IPS-NIHi11 (cell line): Measurements from ENCODE around the gene TDG.
"Not testable (repeated sequence)": the region's sequence is repeated elsewhere in the genome, so short reads cannot be mapped to it uniquely, and the experiment has no call there.

ENCODE experiments used
- DNase-seq: peaks from one replicate; pipeline ENCODE4 v3.0.0; 2012; ENCODE audit warnings: mixed read lengths, low spot score

The TDG gene

DNA sequence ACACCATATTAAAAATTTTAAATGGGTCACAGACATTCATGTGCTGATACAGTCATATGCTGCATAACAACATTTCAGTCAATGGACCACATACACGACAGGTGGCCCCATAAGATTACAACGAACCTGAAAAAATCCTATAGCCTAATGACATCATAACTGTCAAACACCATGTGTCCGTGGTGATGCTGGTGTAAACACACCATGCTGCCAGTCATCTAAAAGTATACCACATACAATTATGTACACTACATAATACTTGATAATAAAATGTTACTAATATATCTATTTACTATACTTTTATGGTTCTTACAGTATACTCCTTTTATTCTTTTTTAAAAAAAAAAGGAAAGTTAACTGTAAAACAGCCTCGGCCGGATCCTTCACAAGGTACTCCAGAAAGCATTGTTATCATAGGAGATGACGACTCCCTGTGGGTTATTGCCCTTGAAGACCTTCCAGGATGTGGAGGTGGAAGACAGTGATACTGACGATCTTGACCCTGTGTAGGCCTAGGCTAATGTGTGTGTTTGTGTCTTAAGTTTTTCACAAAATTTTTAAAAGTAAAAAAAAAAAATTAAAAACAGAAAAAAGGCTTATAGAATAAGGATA, 5.0 kb upstream of the TDG start:
- no peak for DNase-seq

DNA sequence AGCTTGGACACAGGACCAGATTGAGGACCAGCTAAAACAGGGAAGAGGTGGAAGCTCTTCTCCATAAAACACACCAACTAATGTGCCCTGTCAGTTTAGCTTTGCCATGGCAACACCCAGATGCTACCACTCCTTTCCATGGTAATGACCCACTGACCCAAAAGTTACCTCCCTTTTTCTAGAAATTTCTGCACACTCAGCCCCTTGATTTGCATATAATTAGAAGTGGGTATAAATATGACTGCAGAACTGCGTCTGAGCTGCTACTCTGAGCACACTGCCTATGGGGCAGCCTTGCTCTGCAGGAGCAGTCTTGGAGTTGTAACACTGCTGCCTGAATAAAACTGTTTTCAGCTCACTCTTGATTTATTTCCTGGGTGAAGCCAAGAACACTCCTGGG, 3.2 kb upstream of the TDG start:
- no peak for DNase-seq

DNA sequence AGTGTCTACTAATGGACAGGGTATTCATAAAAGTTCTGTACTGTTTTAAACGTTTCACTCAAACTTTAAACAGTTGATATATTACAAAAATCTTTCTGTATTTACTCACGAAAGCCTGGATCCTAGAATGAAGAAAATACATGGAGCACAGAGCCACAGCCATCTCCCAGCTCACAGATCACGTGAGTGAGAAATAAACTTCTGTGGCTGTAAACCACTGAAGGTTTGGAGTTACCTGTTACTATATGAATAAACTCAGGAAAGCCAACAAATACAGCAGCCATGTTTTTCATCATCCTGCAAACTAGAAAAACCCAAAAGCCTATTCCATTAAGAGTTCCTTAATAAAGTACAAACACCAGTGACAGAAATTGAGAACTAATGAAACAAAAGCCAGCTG, 867 bp upstream of the TDG start:
- DNase-seq, result no peak

DNA sequence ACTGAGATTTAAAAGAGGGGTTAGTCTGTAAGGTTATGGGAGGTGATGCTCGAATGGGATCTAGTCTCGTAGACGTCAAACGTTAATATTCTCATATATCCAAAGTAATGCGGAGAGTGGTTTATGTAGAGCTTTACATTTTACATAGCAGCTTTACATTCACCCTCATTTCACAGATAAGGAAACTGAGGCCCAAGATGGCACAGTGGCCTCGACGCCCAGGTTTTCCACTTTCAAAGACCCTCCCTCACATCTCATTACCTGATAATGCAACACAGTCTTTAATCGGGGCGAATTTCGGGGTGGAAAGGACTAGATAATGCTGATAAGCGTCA, 450 bp upstream of the TDG start:
- DNase-seq, result no peak

DNA sequence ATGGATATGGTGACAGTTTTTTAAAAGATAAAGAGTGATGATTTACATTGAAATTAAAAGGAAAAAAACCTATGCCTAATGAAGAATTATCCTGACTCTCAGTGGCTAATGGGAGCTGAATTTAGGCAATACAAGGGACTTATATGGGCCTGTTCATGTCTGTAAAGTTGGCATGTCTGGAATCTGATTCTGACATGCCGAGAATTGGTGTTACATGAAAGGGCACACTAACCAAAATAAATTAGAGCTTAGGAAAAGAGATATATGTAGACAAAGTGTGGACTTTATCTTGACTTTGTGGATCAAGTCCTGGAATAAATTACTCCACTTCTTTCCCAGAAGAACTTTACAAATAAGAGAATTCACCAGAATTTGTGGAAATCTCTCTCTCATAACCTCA, 1.1 kb downstream of the TDG start:
- DNase-seq, result no peak

DNA sequence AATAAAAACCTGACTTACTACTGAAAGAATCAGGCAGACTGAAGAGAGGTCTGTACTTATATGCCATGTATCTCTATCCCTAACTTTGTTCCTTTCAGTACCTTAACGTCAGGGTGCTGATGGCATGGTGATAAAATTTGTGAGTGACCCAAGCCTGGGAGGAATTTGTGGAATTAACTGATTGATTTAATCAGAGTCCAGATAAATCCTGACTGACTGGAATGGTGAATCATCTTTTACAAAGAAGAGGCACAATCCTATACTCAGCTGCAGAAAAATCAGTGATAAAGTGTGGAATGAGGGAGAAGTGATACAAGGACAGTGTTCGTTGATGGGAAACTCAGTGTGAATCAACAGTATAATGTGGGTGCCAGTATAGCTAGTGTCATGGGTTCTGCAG, 3.7 kb downstream of the TDG start:
- DNase-seq, result no peak

DNA sequence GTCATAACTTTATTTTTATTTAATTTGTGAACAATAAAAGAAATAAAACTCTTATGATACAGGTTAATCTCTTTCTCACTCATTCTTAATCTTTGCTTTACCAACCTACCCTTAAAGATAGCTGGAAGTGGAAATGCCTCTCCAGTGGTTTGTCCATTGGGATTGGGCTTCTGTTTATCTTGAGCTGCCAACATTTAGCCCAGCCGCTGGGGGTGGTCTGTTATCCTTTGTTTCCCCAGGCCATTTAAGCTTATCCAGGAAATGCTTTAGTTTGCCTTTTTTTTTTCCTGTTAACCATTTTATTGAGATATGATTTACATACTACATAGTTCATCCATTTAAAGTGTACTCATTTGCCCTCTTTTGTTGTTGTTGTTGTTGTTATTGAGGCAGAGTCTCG, 8.2 kb downstream of the TDG start:
- no peak for DNase-seq

DNA sequence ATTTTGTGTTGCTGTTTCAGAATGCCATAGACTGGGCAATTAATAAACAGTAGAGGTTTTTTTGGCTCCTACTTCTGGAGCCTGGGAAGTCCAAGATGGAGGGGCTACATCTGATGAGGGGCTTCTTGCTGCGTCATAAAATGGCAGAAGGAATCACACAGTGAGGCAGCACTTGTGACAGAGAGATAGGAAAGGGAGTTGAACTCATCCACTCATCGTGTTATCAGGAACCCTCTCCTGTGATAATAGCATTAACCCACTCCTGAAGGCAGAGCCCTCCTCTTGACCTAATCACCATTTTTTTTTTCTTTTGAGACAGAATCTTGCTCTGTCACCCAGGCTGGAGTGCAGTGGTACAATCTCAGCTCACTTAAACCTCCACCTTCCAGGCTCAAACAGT, 9.7 kb downstream of the TDG start:
- DNase-seq, result no peak

DNA sequence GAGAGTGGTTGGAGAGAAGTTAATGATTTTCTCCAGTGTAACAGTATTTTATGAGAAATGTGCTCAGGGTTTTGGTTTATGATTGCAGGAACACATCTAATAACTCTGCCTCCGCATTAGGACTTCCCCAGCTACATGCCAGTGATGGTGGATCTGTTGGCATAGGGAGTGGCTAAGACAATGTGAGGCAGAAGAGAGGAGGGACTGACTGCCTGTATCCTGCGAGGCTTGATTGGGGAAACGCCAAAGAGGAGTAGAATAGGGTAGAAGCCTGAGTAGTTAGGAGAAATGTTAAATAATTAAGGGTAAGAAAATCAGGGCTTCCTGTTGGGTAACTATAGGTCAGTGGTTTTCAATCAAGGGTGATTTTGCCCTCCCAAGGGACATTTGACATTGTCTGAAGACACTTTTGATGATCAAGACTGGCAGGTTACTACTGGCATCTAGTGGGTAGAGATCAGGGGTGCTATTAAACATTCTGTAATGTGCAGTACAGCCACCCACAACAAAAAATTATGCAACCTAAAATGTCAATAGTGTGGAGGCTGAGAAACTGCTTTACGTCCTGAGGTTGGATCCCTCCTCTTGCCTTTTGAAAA, 12.8 kb downstream of the TDG start:
- DNase-seq, result no peak

DNA sequence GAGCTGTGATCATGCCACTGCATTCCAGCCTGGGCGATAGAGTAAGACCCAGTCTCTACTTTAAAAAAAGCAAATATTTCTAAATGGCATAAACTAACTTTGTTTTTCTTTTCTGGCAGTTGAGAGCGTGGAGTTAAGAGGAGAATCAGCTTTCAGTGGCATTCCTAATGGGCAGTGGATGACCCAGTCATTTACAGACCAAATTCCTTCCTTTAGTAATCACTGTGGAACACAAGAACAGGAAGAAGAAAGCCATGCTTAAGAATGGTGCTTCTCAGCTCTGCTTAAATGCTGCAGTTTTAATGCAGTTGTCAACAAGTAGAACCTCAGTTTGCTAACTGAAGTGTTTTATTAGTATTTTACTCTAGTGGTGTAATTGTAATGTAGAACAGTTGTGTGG, 21.2 kb downstream of the TDG start:
- no peak for DNase-seq

DNA sequence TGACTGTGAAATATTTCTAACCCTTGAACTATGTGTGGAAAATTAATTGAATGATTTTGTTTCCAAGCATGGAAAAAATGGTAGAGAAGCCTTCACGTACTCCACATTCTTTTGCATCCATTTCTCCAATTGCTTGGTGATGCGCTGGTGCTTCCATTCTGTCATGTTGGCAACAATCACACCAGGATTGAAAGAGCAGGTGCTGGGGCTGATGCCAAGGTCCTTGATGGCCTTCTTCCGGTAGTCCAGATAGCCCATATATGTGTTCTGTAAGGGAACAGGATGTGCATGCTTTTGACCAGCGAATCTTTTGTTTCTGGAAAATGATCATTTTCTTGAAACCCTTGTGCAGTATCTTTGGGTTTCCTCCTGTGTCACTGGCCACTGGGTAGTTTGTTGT, 28.6 kb downstream of the TDG start:
- no peak for DNase-seq

DNA sequence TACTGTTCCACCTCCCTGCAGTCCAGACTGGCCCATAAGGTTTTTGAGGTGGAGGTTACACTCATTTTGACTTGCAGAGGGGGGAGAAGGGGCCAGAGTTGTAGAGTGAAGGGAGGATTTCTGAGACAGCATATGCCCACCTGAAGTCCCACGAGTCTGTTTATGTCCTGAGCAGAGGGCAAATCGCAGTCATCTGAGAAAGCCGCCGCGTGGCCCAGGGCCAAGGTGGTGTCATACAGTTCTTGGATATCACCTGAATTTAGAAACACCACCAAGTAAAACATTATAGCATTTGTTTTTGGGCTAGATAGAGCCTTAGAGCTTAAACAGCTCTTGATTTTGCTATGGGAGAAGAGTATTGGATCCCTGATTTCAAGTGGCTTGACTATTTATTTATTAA, 30.9 kb downstream of the TDG start:
- no peak for DNase-seq

DNA sequence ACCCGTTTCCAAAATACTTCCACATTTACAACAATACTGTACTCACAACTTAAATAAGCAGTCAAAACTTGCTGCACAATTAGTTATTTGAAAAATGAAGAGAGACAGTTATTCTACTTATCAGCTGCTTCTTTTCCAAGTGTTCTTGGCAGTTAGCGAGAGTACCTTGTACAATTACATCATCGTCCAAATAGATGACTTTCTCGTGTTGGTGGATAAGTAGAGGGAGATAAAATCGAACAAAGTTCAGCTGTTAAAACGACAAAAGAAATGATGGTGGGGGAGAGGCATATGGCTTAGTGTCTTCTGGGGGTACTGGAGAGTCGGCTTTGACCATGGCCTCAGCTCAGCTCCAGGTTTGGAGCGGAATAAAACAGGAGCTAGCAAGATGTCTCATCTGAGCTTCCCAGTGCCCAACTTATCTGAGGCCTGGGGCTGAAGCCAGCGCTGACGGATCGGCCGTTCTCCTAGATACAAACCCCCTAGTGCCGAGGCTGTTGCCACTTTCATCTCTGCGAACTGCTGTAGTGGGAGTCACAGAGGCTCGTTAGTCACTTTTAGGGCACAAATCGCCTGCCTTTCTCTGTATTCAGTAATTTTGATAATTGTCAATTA, 31.7 kb downstream of the TDG start:
- DNase-seq, result no peak

DNA sequence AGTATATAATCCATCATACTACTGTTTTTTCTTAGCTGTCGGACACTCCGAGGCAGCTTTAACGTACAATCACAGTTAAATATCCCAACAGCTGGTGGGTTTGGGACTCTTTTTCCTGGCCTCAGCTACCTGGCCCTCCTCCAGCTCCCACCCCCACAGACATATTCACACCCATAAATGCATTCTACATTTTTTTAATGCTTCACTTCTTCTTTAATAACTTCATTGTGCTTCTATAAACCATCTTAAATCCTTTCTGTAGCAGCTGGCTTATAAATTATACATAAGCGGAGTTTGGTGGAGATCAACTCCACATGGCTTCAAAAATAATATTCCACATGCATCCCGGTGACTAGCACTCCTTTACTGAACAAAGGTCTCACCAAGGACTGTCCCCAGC, 33.3 kb downstream of the TDG start:
- DNase-seq, result no peak

DNA sequence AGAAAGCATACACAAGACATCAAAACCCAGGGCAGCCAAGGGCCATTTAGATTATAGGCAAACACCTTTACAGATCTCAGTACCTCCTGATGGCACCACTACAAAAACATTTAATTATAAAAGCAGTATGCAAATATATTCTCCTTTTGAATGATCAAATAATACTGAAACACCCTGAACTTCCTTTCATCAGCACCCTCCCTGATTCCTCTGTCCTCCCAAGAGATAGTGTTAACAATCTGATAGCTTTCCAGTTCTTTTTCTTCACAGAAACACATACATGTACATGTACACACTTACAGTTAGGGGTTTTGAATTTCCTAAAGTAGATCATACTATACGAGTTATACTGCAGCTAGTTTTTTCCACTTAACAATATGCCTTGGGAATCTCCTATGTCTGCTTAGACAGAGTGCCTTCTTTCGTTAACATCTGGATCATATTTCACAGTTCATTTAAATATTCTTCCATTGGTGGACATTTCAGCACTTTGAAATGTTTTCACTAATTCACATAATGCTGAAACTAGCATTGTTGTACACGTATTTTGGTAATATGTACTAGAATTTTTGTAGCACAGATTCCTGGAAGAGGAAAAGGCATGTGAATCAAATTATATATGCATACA, 35.2 kb downstream of the TDG start:
- DNase-seq, result no peak

DNA sequence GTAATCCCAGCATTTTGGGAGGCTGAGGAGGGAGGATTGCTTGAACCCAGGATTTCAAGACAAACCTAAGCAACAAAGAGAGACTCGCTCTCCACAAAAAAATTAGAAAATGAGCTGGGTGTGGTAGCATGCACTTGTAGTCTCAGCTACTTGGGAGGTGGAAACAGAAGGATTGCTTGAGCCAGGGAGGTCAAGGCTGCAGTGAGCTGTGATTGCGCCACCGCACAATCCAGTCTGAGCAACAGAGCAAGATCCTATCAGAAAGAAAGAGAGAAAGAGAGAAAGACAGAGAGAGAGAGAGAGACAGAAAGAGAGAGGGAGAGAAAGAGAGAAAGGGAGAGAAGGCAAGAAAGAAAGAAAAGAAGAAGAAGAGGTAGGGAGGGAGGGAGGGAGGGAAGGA, 37.0 kb downstream of the TDG start:
- no peak for DNase-seq

DNA sequence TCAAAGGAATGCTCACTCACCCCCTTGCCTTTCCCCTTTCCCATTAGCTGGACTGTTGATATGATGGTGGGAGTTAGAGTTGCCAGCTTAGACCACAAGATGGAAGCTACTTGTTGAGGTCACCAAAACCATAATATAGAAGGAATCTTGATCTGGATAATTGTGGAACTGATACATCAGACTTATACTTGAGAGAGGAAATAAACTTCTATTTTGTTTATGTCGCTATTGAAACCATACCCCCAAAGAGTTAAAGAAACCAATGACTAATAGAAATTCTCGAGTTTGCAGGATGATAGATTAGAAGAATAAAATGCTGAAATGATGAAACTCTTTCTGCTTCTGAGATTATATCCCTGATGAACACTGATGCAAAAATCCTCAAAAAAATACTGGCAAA, 37.9 kb downstream of the TDG start:
- no peak for DNase-seq

DNA sequence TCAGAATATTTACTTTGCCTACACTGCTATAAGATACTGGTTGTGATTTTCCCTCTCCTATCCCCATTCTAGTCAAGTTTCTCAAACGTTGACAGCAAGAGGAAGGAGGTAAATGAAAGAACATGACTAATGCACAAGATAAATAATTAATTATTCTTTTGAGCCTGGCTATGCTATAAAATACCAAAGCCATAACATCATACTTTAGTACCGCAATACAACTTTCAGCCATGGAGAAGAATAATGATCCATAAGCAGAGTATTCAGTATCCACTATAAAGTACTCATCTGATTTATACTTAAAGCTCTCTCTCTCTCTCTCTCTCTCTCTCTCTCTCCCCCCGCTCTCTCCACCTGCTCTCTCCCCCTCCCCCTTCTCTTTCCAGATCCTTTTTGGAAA, 41.3 kb downstream of the TDG start:
- DNase-seq, result no peak

DNA sequence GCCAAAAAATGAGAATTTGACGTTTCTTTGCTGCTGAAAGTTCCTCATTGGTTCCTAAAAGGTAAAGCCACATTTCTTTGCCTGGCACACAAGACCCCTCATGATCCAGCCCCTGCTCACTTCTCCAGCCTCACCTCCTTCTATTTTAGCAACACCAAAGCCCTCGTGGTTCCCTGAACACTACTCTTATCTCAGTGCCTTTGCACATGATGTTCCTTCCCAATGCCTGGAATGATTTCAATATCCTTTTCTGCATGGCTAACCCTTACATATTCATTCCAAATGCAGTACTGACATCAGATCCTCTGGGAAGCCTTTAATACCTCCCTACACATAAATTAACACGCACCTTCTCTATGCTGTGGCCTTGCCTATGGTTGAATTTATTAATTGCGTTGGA, 44.4 kb downstream of the TDG start:
- no peak for DNase-seq

DNA sequence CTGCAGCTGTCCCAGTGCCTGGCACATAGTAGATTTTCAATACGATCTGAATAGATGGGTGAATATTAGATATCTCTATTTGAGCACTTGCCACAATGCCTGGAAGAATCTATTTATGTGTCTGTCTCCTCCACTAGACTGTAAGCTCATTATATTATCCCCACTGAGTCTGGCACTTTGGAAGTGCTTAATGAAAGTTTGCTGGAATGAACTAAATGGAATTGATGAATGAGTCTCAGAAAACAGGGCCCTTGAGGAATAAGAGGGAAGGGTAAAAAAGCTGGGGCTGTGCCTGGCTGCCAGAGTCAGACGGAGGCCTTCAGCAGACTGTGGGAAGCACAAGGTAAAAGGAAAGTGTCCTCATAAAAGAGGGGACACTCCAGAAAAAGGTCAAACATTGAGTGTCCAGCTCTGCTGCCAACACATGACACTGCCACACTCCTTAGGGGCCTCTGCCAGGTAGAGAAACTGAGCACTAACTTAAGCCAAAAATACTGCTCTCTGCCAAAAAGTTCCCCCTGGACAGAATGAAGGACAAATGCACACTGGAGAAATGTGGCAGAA, 45.0 kb downstream of the TDG start:
- DNase-seq, result no peak

DNA sequence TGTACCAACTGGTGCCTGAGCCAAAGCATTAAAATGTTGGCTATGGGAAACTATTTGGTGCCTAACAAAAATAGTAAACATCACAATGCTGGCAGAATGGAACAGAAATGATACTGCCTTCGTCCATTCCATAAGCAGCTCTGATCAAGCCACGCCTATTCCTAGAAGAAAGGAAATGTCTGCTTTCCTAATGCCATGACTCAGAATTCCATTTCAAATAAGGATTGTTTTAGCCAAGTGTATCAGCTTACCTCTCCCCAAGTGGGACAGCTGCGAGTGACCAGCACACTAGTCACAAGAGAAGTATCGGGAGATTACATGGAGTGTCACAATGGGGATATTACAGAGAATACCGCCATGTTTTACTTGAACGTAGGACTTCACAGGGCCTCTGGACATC, 45.6 kb downstream of the TDG start:
- no peak for DNase-seq

DNA sequence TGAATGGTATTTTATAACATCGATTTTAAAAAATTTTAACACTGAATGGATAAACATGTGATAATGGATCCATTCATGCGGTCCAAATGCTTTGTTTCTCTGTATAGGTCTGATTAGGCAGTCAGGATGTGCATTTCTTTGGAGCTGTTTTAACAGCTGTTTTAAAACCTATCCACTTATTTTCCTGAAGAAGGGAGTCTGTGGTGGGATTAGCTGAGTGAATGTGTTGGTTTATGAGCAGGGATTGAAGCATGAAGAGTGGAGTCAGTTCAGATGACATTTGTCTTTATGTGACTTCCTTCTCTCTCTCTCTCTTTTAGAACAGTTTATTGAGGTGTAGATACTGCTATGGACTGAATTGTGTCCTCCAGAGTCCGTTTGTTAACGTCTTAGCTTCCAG, 46.7 kb downstream of the TDG start:
- no peak for DNase-seq

DNA sequence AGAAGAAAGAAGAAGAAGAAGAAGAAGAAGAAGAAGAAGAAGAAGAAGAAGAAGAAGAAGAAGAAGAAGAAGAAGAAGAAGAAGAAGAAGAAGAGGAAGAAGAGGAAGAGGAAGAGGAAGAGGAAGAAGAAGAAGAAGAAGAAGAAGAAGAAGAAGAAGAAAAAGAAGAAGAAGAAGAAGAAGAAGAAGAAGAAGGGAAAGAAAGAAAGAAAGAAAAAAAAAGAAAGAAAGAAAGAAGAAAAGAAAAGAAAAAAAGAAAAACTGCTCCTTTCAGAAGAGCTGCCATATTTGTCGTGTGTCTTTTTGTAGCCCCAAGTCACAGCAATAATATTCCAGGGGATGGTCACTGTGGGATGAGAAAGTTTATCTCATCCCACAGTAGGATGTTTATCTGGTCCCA, 56.2 kb downstream of the TDG start:
- DNase-seq, result not testable (repeated sequence)

DNA sequence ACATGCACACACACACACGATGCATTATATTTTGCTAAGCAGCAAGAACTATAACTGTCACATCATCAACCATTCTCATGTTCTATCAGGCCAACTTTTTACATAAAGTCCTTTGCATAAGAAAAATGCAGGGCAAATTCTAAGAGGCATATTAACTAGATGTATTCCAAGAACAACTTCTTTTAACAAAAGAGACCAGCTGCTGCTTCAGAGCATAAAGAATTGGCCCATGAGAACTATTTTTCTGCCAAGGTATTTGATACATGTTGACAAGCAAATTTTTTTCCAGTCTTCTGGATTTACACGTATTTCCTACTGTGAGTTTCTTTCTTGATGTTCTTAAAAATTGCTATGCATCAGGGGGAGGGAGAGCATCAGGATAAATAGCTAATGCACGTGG, 57.1 kb downstream of the TDG start:
- DNase-seq, result no peak
